Panc1 (cell line): Measurements from ENCODE around the gene HOXB5. TPM values are rescaled to one million over a fixed set of nuclear protein-coding genes. Genes with fewer than 3 reads are reported as not detected.

ENCODE experiments used
- ATAC-seq: fragments of 200-7000 bp; cut with Tn5 transposase; 2 replicates; pipeline ENCODE4 v1.9.1; 2020; ENCODE audit warnings: mild to moderate bottlenecking, moderate library complexity
- BruUV-seq: library from RNA; stranded (reverse); fragments of 400-500 nt; replicated peaks from 2 replicates; lab custom pipeline; 2021; lab: Mats Ljungman, UMichigan
- CTCF ChIA-PET: fragments of 300-600 bp; sonication (Branson Sonifier 250); formaldehyde crosslinking; loops from one replicate; lab custom pipeline; 2022; ENCODE audit warnings: antibody characterized with exemption; lab: Charles Lee
- POLR2A ChIA-PET: fragments of 300-600 bp; sonication (Branson Sonifier 250); formaldehyde crosslinking; loops from one replicate; lab custom pipeline; 2022; ENCODE audit warnings: antibody characterized with exemption; lab: Charles Lee
- DNase-seq: peaks from one replicate; pipeline ENCODE4 v3.0.0-alpha.2; 2010; ENCODE audit warnings: low read depth, low spot score
- H3K27ac ChIP-seq: 2 replicates; pipeline ENCODE4 v1.5.1; 2011; ENCODE audit warnings: mild to moderate bottlenecking, low read length, inconsistent platforms
- H3K27me3 ChIP-seq: fragments of 200-500 bp; sonication (Bioruptor generic); 2 replicates; pipeline ENCODE4 v1.6.0; 2014; ENCODE audit warnings: low read length, inconsistent platforms; ENCODE audit not compliant: control insufficient read depth, insufficient read depth
- H3K36me3 ChIP-seq: fragments of 200-500 bp; sonication (Bioruptor generic); 2 replicates; pipeline ENCODE4 v1.5.1; 2014; ENCODE audit warnings: inconsistent platforms, mild to moderate bottlenecking, low read length, moderate library complexity; ENCODE audit not compliant: control insufficient read depth, insufficient read depth
- H3K4me1 ChIP-seq: 2 replicates; pipeline ENCODE4 v1.5.1; 2011; ENCODE audit warnings: inconsistent platforms, mild to moderate bottlenecking, low read length, moderate library complexity; ENCODE audit not compliant: control insufficient read depth, insufficient read depth
- H3K4me3 ChIP-seq, 2 experiments: 2 replicates each; pipeline ENCODE4 v1.5.1; 2011 to 2012; ENCODE audit warnings: low read depth in 2 of 2, low read length in 2 of 2, mild to moderate bottlenecking in 2 of 2, inconsistent platforms in 1 of 2, moderate library complexity in 1 of 2
- H3K9me3 ChIP-seq: fragments of 200-500 bp; sonication (Bioruptor generic); 2 replicates; pipeline ENCODE4 v1.5.1; 2014; ENCODE audit warnings: low read depth, mild to moderate bottlenecking, inconsistent platforms, low read length, moderate library complexity; ENCODE audit not compliant: control insufficient read depth, insufficient read depth
- CTCF ChIP-seq: fragments of 450-650 bp; IDR thresholded peaks from 2 replicates; pipeline ENCODE4 v1.5.1; 2017; ENCODE audit warnings: mild to moderate bottlenecking
- POLR2AphosphoS5 ChIP-seq: IDR thresholded peaks from 2 replicates; pipeline ENCODE4 v1.6.1; 2012; ENCODE audit warnings: mild to moderate bottlenecking, low read depth, low read length, moderate library complexity
- REST ChIP-seq, 2 experiments: IDR thresholded peaks; 2 replicates each; pipeline ENCODE4 v1.6.1; 2011 to 2012; ENCODE audit warnings: low read depth in 2 of 2, control low read depth in 1 of 2, low read length in 1 of 2, mild to moderate bottlenecking in 1 of 2, moderate library complexity in 1 of 2; ENCODE audit not compliant: insufficient read depth in 1 of 2
- SIN3A ChIP-seq: IDR thresholded peaks from 2 replicates; pipeline ENCODE4 v1.6.1; 2012; ENCODE audit warnings: low read depth, mild to moderate bottlenecking, low read length, moderate library complexity, borderline replicate concordance; ENCODE audit not compliant: insufficient read depth
- TCF7L2 ChIP-seq: IDR thresholded peaks from 2 replicates; pipeline ENCODE4 v1.6.1; 2011; ENCODE audit warnings: mild to moderate bottlenecking, low read depth, low read length, inconsistent platforms
- in situ Hi-C: cut with HindIII; loops from 2 replicates; pipeline ENCODE4 v1.10.0; 2016; ENCODE audit warnings: low sequenced_read_pairs, low pct_unique_long_range_greater_than_20kb
- intact Hi-C: fragments of 100-400 bp; cut with micrococcal nuclease; formaldehyde crosslinking; loops from one replicate; pipeline ENCODE4 v1.10.0; 2022; ENCODE audit not compliant: unreplicated experiment
- total RNA-seq: library from RNA; stranded (reverse); gene quantifications from one replicate; pipeline ENCODE4 v1.2.1, GENCODE V29; 2021; ENCODE audit not compliant: unreplicated experiment

The HOXB5 gene
- total RNA-seq, 1 experiment from 2014 or later: 67.2 TPM

- TF ChIP-seq REST (IDR thresholded peaks at IDR 0.05; ENCODE audit: insufficient read depth in 1 of 2, low read depth in 2 of 2, low read length in 1 of 2): peak in 1 of 2 experiments; percentile 45; a peak in 1 of 4 replicates
- no peak for TF ChIP-seq CTCF
- peak; percentile 70 for TF ChIP-seq POLR2AphosphoS5
- TF ChIP-seq SIN3A: peak; percentile 92
- peak; percentile 91 for TF ChIP-seq TCF7L2
- peak overlapping the region; percentile 70 to 99 for H3K4me3 ChIP-seq
- BruUV-seq: TSS peak; percentile 4
Observed at GRCh38 chr17:48587276-48588073, 6.1 kb downstream of the HOXB5 start.

GRCh38 chr17:48586355-48587258 lies 7.0 kb downstream of the HOXB5 start:
- in situ Hi-C loops (no loop called here), intact Hi-C loops (no loop called here)
- TF ChIP-seq SIN3A (peak; percentile 62; the same call in 1 of the 2 replicates), REST (IDR thresholded peaks at IDR 0.05; ENCODE audit: insufficient read depth in 1 of 2, low read depth in 2 of 2, low read length in 1 of 2) (no peak)
- peak overlapping the region; percentile 99 for H3K27ac ChIP-seq
- H3K27me3 ChIP-seq: no peaks in the 10 kb centered on the region
- ChIA-PET POLR2A (interaction anchor here (0.7 to 0.8 kb wide), 4 partner anchors 21 to 110 kb away, joined by 3 to 7 read pairs (median 4); no protein-coding TSS in a partner anchor), CTCF (interaction anchor here (0.6 to 2.0 kb wide), 4 partner anchors 58 to 371 kb away, joined by 3 to 6 read pairs (median 4); no protein-coding TSS in a partner anchor)
- peak overlapping the region; percentile 70 to 99 for H3K4me3 ChIP-seq
- no peak for ATAC-seq
- no TSS peak for BruUV-seq
- no peaks in the 10 kb centered on the region for H3K9me3 ChIP-seq
- no peak for DNase-seq
- peaks cover 75% of the 10 kb centered on the region for H3K4me1 ChIP-seq
- no peaks in the 10 kb centered on the region for H3K36me3 ChIP-seq

More at GRCh38 chr17:48587276-48588073, 6.1 kb downstream of the HOXB5 start:
- no peaks in the 10 kb centered on the region for H3K9me3 ChIP-seq
- peak overlapping the region; percentile 99 for H3K27ac ChIP-seq
- H3K36me3 ChIP-seq: no peaks in the 10 kb centered on the region
- DNase-seq (no peak), ATAC-seq (peak; percentile 14)
- ChIA-PET POLR2A (interaction anchor here (0.5 to 2.0 kb wide), 10 partner anchors 9 to 110 kb away, joined by 3 to 7 read pairs (median 4); no protein-coding TSS in a partner anchor), CTCF (interaction anchor here (0.6 to 2.0 kb wide), 10 partner anchors 18 to 428 kb away, joined by 3 to 8 read pairs (median 4); partner anchors contain the start of gene HOXB8)
- no peaks in the 10 kb centered on the region for H3K27me3 ChIP-seq
- in situ Hi-C loops: no loop called here
- peaks cover 79% of the 10 kb centered on the region for H3K4me1 ChIP-seq
- intact Hi-C loops: no loop called here
